Measurements from ENCODE around the gene MORC3. TPM values are rescaled to one million over a fixed set of nuclear protein-coding genes. Genes with fewer than 3 reads are reported as not detected.

The MORC3 gene
- total and polyA plus RNA-seq, 4 donors, result 13.0 to 90.3 (median 19.5) TPM

DNA sequence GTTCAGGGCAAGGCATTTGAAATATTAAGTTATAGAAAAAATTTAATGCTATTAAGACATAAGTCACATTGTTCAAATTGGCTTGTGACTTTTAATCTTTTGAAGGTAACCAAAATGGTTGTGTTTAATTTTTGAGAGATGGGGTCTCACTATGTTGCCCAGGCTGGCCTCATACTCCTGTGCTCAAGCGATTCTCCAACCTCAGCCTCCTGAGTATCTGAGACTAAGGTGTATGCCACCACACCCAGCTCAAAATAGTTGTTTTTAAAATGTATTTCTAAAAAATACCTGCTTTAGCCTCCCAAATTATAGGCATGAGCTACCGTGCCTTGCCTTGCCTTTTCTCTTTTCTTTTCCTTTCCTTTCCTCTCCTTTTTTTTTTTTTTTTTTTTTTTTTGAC is 39.2 kb downstream of the MORC3 start:
- Histone ChIP-seq H3K9ac (ENCODE audit: insufficient read depth in 1 of 2, low read length in 2 of 2) (no peak overlapping the region), H3K9me3 (ENCODE audit: control insufficient read depth in 4 of 4, insufficient read depth in 3 of 4, low read length in 3 of 4) (no peaks in the 10 kb centered on the region), H3K36me3 (ENCODE audit: control insufficient read depth in 4 of 4, insufficient read depth in 4 of 4, low read length in 4 of 4) (peaks cover 19 to 46% (median 33%) of the 10 kb centered on the region in 4 donors), H3K27ac (ENCODE audit: low read depth in 1 of 2, low read length in 1 of 2) (no peak overlapping the region), H3K4me3 (no peak overlapping the region), H3K4me1 (ENCODE audit: control insufficient read depth in 5 of 5, insufficient read depth in 5 of 5, low read length in 5 of 5) (no peaks in the 10 kb centered on the region), H3K27me3 (ENCODE audit: control insufficient read depth in 3 of 3, insufficient read depth in 3 of 3, low read length in 2 of 3) (no peaks in the 10 kb centered on the region)
- WGBS, 2 donors, result 90 to 96% methylated on average over 2 of the region's 2 CpGs
- DNase-seq (no peak), ATAC-seq (ENCODE audit: insufficient read depth, low FRiP score) (no peak)
- TF ChIP-seq, protein P1, sequence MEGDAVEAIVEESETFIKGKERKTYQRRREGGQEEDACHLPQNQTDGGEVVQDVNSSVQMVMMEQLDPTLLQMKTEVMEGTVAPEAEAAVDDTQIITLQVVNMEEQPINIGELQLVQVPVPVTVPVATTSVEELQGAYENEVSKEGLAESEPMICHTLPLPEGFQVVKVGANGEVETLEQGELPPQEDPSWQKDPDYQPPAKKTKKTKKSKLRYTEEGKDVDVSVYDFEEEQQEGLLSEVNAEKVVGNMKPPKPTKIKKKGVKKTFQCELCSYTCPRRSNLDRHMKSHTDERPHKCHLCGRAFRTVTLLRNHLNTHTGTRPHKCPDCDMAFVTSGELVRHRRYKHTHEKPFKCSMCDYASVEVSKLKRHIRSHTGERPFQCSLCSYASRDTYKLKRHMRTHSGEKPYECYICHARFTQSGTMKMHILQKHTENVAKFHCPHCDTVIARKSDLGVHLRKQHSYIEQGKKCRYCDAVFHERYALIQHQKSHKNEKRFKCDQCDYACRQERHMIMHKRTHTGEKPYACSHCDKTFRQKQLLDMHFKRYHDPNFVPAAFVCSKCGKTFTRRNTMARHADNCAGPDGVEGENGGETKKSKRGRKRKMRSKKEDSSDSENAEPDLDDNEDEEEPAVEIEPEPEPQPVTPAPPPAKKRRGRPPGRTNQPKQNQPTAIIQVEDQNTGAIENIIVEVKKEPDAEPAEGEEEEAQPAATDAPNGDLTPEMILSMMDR (IDR thresholded peaks at IDR 0.05; ENCODE audit: control extremely low read depth, extremely low read depth), result no peak

DNA sequence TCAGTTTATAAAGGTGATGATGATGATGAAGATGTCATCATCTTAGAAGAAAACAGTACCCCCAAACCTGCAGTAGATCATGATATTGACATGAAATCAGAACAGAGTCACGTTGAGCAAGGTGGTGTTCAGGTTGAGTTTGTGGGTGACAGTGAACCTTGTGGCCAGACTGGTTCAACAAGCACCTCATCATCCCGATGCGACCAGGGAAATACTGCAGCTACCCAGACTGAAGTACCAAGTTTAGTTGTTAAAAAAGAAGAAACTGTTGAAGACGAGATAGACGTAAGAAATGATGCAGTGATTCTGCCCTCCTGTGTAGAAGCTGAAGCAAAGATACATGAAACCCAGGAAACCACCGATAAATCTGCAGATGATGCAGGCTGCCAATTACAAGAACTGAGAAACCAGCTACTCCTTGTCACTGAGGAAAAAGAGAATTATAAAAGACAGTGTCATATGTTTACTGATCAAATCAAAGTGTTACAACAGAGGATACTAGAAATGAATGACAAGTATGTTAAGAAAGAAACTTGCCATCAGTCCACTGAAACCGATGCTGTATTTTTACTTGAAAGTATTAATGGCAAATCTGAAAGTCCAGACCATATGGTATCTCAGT is 49.2 kb downstream of the MORC3 start:
- Histone ChIP-seq H3K27ac (ENCODE audit: low read depth in 1 of 2, low read length in 1 of 2) (no peak overlapping the region), H3K4me3 (no peak overlapping the region), H3K4me1 (ENCODE audit: control insufficient read depth in 5 of 5, insufficient read depth in 5 of 5, low read length in 5 of 5) (no peaks in the 10 kb centered on the region), H3K36me3 (ENCODE audit: control insufficient read depth in 4 of 4, insufficient read depth in 4 of 4, low read length in 4 of 4) (peaks cover 30 to 73% (median 44%) of the 10 kb centered on the region in 4 donors), H3K9ac (ENCODE audit: insufficient read depth in 1 of 2, low read length in 2 of 2) (no peak overlapping the region), H3K9me3 (ENCODE audit: control insufficient read depth in 4 of 4, insufficient read depth in 3 of 4, low read length in 3 of 4) (no peaks in the 10 kb centered on the region), H3K27me3 (ENCODE audit: control insufficient read depth in 3 of 3, insufficient read depth in 3 of 3, low read length in 2 of 3) (no peaks in the 10 kb centered on the region)
- no peak for ATAC-seq (ENCODE audit: insufficient read depth, low FRiP score)
- 91 to 98% methylated on average over 7 of the region's 7 CpGs for WGBS, 2 donors
- no peak for DNase-seq
- TF ChIP-seq, protein P1 (IDR thresholded peaks at IDR 0.05; ENCODE audit: control extremely low read depth, extremely low read depth), result no peak

DNA sequence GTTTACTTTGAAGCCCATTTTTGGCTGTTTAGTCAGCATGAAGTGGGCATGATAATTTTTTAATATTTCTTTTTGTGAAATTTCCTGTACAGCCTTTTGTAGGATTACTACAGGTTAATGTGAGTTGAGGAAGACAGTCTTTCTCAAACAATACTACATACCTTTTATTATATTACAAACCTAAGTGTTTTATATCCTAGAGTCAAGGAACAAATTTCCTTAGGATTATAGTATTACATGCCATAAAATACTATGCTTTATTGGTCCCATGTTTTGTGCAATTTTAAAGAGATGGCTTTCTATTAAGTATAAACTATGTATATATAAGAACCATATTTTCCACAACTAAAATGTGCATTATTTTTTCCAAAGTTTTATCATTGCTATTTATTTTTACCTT is 56.0 kb downstream of the MORC3 start:
- no peak for ATAC-seq (ENCODE audit: insufficient read depth, low FRiP score)
- H3K36me3 ChIP-seq (ENCODE audit: control insufficient read depth in 4 of 4, insufficient read depth in 4 of 4, low read length in 4 of 4), result peaks cover 11 to 35% (median 27%) of the 10 kb centered on the region in 4 donors
- TF ChIP-seq, protein P1 (IDR thresholded peaks at IDR 0.05; ENCODE audit: control extremely low read depth, extremely low read depth), result no peak

DNA sequence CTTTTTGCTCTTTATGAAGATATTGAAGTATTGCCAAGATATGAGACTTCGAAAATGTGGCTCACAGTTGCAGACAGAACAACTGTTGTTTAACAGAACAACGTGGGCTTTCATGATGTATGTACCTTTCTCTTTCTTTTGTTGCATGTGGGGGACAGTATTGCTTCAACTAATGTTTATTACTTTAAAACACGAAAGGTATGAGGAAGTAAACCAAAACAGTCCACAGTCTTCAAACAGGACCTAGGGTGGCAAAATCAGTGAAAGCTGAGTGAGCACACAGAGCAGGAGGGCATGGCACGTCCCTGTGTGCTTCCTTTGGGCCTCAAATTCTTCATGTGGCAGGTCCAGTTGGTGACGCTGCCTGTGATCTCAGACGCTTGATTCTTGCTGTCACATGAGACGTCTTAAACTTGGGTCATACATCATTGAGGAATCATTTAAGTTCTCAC is 57.4 kb downstream of the MORC3 start:
- H3K4me1 ChIP-seq (ENCODE audit: control insufficient read depth in 5 of 5, insufficient read depth in 5 of 5, low read length in 5 of 5), result no peaks in the 10 kb centered on the region
- WGBS, 2 donors, result 87 to 88% methylated on average over 7 of the region's 7 CpGs
- no peak overlapping the region for H3K4me3 ChIP-seq
- peaks cover 8 to 29% (median 20%) of the 10 kb centered on the region in 4 donors for H3K36me3 ChIP-seq (ENCODE audit: control insufficient read depth in 4 of 4, insufficient read depth in 4 of 4, low read length in 4 of 4)
- TF ChIP-seq, protein P1 (IDR thresholded peaks at IDR 0.05; ENCODE audit: control extremely low read depth, extremely low read depth), result no peak
- H3K27ac ChIP-seq (ENCODE audit: low read depth in 1 of 2, low read length in 1 of 2), result no peak overlapping the region
- no peaks in the 10 kb centered on the region for H3K27me3 ChIP-seq (ENCODE audit: control insufficient read depth in 3 of 3, insufficient read depth in 3 of 3, low read length in 2 of 3)
- DNase-seq, result no peak
- H3K9ac ChIP-seq (ENCODE audit: insufficient read depth in 1 of 2, low read length in 2 of 2), result no peak overlapping the region
- H3K9me3 ChIP-seq (ENCODE audit: control insufficient read depth in 4 of 4, insufficient read depth in 3 of 4, low read length in 3 of 4), result no peaks in the 10 kb centered on the region
- ATAC-seq (ENCODE audit: insufficient read depth, low FRiP score), result no peak

More for the DNA sequence above, 56.0 kb downstream of the MORC3 start:
- no peak for DNase-seq
- H3K4me1 ChIP-seq (ENCODE audit: control insufficient read depth in 5 of 5, insufficient read depth in 5 of 5, low read length in 5 of 5), result no peaks in the 10 kb centered on the region
- H3K27me3 ChIP-seq (ENCODE audit: control insufficient read depth in 3 of 3, insufficient read depth in 3 of 3, low read length in 2 of 3), result no peaks in the 10 kb centered on the region
- H3K9ac ChIP-seq (ENCODE audit: insufficient read depth in 1 of 2, low read length in 2 of 2), result no peak overlapping the region
- H3K27ac ChIP-seq (ENCODE audit: low read depth in 1 of 2, low read length in 1 of 2), result no peak overlapping the region
- no peak overlapping the region for H3K4me3 ChIP-seq
- no peaks in the 10 kb centered on the region for H3K9me3 ChIP-seq (ENCODE audit: control insufficient read depth in 4 of 4, insufficient read depth in 3 of 4, low read length in 3 of 4)

Data from lung (tissue), 12 donors.